HepG2 (cell line): ENCODE results near the gene ERBB3. TPM values are rescaled to one million over a fixed set of nuclear protein-coding genes. Genes with fewer than 3 reads are reported as not detected.

Source experiments
- CHD4 ChIP-seq: fragments of 200-600 bp; sonication (generic); IDR thresholded peaks from 2 replicates; pipeline ENCODE4 v1.7.0; 2017; ENCODE audit warnings: mild to moderate bottlenecking, low read length, borderline replicate concordance
- GATAD1 ChIP-seq: IDR thresholded peaks from 2 replicates; pipeline ENCODE4 v1.6.1; 2016; ENCODE audit warnings: missing genetic modification reagents, missing compliant biosample characterization
- GMEB1 ChIP-seq: sonication (generic); formaldehyde crosslinking; IDR thresholded peaks from 2 replicates; pipeline ENCODE4 v1.5.1; 2020; ENCODE audit warnings: missing genetic modification reagents, mild to moderate bottlenecking, borderline replicate concordance
- HNRNPLL ChIP-seq: fragments of 200-400 bp; formaldehyde crosslinking; IDR thresholded peaks from 2 replicates; pipeline ENCODE4 v1.6.1; 2017; ENCODE audit warnings: mild to moderate bottlenecking, low read depth, low read length; ENCODE audit not compliant: poor library complexity, severe bottlenecking
- HOMEZ ChIP-seq: IDR thresholded peaks from 2 replicates; pipeline ENCODE4 v1.6.1; 2016; ENCODE audit warnings: low read depth
- HOXA5 ChIP-seq: sonication (generic); formaldehyde crosslinking; IDR thresholded peaks from 2 replicates; pipeline ENCODE4 v1.4.0; 2020; ENCODE audit warnings: missing genetic modification reagents
- KDM5B ChIP-seq: sonication (generic); formaldehyde crosslinking; IDR thresholded peaks from 2 replicates; pipeline ENCODE4 v1.4.0; 2020; ENCODE audit warnings: missing genetic modification reagents, mild to moderate bottlenecking, borderline replicate concordance
- KMT2A ChIP-seq: sonication (generic); formaldehyde crosslinking; IDR thresholded peaks from 2 replicates; pipeline ENCODE4 v1.4.0; 2020; ENCODE audit warnings: missing genetic modification reagents
- MBNL3 ChIP-seq: fragments of 250-450 bp; sonication (Bioruptor Pico); conservative IDR thresholded peaks from 2 replicates; pipeline ENCODE4 v1.8.0; 2022; ENCODE audit warnings: mild to moderate bottlenecking, inconsistent platforms
- MXD4 ChIP-seq: IDR thresholded peaks from 2 replicates; pipeline ENCODE4 v1.6.1; 2016; ENCODE audit warnings: mild to moderate bottlenecking, missing biosample characterization, missing genetic modification reagents
- NFATC3 ChIP-seq: sonication (generic); formaldehyde crosslinking; IDR thresholded peaks from 2 replicates; pipeline ENCODE4 v1.5.1; 2020; ENCODE audit warnings: mild to moderate bottlenecking, missing genetic modification reagents
- PHF5A ChIP-seq: IDR thresholded peaks from one replicate; pipeline ENCODE4 v1.6.1; 2018; ENCODE audit warnings: low read depth, missing genetic modification reagents; ENCODE audit not compliant: unreplicated experiment
- RFX1 ChIP-seq: fragments of 450-650 bp; IDR thresholded peaks from 2 replicates; pipeline ENCODE4 v1.6.1; 2017
- RFX3 ChIP-seq: IDR thresholded peaks from 2 replicates; pipeline ENCODE4 v1.6.1; 2016; ENCODE audit warnings: missing biosample characterization, missing genetic modification reagents
- RORA ChIP-seq: sonication (generic); formaldehyde crosslinking; IDR thresholded peaks from 2 replicates; pipeline ENCODE4 v1.5.0; 2020; ENCODE audit warnings: mild to moderate bottlenecking, missing genetic modification reagents, moderate library complexity
- TEF ChIP-seq: sonication (generic); formaldehyde crosslinking; IDR thresholded peaks from 2 replicates; pipeline ENCODE4 v1.5.0; 2020; ENCODE audit warnings: missing genetic modification reagents
- ZNF180 ChIP-seq: sonication (generic); formaldehyde crosslinking; IDR thresholded peaks from 2 replicates; pipeline ENCODE4 v1.4.0; 2020; ENCODE audit warnings: low read depth, missing genetic modification reagents, borderline replicate concordance
- ZNF33B ChIP-seq: sonication (generic); formaldehyde crosslinking; IDR thresholded peaks from 2 replicates; pipeline ENCODE4 v1.5.1; 2020; ENCODE audit warnings: mild to moderate bottlenecking, missing genetic modification reagents
- ZNF513 ChIP-seq: sonication (generic); formaldehyde crosslinking; conservative IDR thresholded peaks from 2 replicates; pipeline ENCODE4 v1.5.0; 2020; ENCODE audit warnings: missing genetic modification reagents
- ZNF589 ChIP-seq: sonication (generic); formaldehyde crosslinking; conservative IDR thresholded peaks from 2 replicates; pipeline ENCODE4 v1.8.0; 2022; ENCODE audit warnings: mild to moderate bottlenecking, moderate library complexity, missing genetic modification reagents
- polyA plus RNA-seq, 8 experiments: library from polyadenylated mRNA; depleted of rRNA in 3 of 8; stranded (reverse) in 7 of 8; unstranded in 1 of 8; fragments of >200 nt; fragmentation: Illumina TruSeq in 4 of 8; extraction: Trizol in 4 of 8; gene quantifications; 2 replicates each; pipeline versions ENCODE4 v1.2.1 to v1.2.3, GENCODE V29; 2011 to 2016; ENCODE audit warnings: low read depth in 4 of 8, missing spikeins in 1 of 8, mixed read lengths in 1 of 8; ENCODE audit not compliant: insufficient read depth in 1 of 8
- total RNA-seq, 5 experiments: library from RNA; depleted of rRNA; stranded (reverse); fragments of >200 nt; fragmentation: Illumina TruSeq; extraction: Trizol; gene quantifications; 2 replicates each; pipeline ENCODE4 v1.2.3, GENCODE V29; 2016; ENCODE audit warnings: low read depth in 1 of 5
- TF ChIP-seq, protein P1 (sequence below): sonication (generic); formaldehyde crosslinking; IDR thresholded peaks from 2 replicates; pipeline ENCODE4 v1.4.0; 2020; ENCODE audit warnings: missing genetic modification reagents
- TF ChIP-seq, protein P2 (sequence below): IDR thresholded peaks from 2 replicates; pipeline ENCODE4 v1.6.1; 2016; ENCODE audit warnings: low read depth, control low read depth

Gene ERBB3
- total and polyA plus RNA-seq, 2 of the 13 experiments (the other 11 are each of a cell fraction or from before 2014, with no cell fraction given) = 93.6 to 358 TPM

DNA sequence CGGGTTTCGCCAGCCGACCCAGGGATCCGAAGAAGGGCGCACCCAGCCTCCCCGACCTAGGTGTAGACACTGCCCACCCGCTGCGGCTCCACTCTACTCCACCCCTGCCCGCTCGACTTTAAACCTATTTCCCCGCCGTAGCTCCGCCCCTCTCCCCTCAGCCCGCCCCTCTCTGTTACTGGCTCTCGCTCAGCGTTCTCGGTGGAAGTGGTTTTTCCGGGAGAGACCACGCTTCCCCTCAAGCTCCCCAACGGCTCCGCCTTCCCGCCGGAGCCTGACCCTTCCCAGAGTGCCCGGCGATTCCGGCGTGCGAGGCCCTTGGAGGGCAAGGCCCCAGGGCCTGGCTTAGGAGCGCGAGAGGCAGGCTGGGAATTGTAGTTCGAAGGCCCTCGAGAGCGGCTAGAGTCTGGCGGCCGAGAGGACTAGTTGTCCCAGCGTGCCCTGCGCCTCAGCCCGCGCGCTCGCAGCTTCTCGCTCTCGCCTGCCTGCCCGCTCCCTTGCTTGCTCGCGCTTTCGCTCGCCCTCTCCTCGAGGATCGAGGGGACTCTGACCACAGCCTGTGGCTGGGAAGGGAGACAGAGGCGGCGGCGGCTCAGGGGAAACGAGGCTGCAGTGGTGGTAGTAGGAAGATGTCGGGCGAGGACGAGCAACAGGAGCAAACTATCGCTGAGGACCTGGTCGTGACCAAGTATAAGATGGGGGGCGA, 24.3 kb downstream of the ERBB3 start, which contains the start of gene PA2G4 (continued):
- TF ChIP-seq, protein P1, sequence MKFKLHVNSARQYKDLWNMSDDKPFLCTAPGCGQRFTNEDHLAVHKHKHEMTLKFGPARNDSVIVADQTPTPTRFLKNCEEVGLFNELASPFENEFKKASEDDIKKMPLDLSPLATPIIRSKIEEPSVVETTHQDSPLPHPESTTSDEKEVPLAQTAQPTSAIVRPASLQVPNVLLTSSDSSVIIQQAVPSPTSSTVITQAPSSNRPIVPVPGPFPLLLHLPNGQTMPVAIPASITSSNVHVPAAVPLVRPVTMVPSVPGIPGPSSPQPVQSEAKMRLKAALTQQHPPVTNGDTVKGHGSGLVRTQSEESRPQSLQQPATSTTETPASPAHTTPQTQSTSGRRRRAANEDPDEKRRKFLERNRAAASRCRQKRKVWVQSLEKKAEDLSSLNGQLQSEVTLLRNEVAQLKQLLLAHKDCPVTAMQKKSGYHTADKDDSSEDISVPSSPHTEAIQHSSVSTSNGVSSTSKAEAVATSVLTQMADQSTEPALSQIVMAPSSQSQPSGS (CRISPR knock-in tag) = peak; percentile 74
- TF ChIP-seq GMEB1 (CRISPR knock-in tag) = peak; percentile 95
- peak; percentile 66; the same call in 1 of the 2 replicates for TF ChIP-seq NFATC3 (CRISPR knock-in tag)
- TF ChIP-seq MXD4 (CRISPR knock-in tag) = peak; percentile 88; the same call in 1 of the 2 replicates
- TF ChIP-seq ZNF180 (CRISPR knock-in tag) = peak; percentile 18; the same call in 1 of the 2 replicates
- peak; percentile 36; the same call in 1 of the 2 replicates for TF ChIP-seq ZNF589
- TF ChIP-seq ZNF513 (CRISPR knock-in tag) = no peak
- TF ChIP-seq GATAD1 = peak; percentile 90
- peak; percentile 92 for TF ChIP-seq PHF5A (CRISPR knock-in tag)
- TF ChIP-seq CHD4 = no peak
- peak; percentile 76 for TF ChIP-seq HOXA5
- TF ChIP-seq MBNL3 = no peak
- TF ChIP-seq, protein P2, sequence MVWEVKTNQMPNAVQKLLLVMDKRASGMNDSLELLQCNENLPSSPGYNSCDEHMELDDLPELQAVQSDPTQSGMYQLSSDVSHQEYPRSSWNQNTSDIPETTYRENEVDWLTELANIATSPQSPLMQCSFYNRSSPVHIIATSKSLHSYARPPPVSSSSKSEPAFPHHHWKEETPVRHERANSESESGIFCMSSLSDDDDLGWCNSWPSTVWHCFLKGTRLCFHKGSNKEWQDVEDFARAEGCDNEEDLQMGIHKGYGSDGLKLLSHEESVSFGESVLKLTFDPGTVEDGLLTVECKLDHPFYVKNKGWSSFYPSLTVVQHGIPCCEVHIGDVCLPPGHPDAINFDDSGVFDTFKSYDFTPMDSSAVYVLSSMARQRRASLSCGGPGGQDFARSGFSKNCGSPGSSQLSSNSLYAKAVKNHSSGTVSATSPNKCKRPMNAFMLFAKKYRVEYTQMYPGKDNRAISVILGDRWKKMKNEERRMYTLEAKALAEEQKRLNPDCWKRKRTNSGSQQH = peak; percentile 28; the same call in 1 of the 2 replicates
- no peak for TF ChIP-seq RORA
- no peak for TF ChIP-seq RFX3 (CRISPR knock-in tag)
- no peak; the same call in none of the 2 replicates for TF ChIP-seq TEF (CRISPR knock-in tag)
- TF ChIP-seq ZNF33B (CRISPR knock-in tag) = peak; percentile 80
- TF ChIP-seq HOMEZ = peak; percentile 37; the same call in 1 of the 2 replicates
- TF ChIP-seq HNRNPLL = peak; percentile 78
- TF ChIP-seq KMT2A (CRISPR knock-in tag) = peak; percentile 79
- peak; percentile 86 for TF ChIP-seq KDM5B (CRISPR knock-in tag)
- TF ChIP-seq RFX1 = no peak
